ENCODE results near the gene POLD3.

DNA sequence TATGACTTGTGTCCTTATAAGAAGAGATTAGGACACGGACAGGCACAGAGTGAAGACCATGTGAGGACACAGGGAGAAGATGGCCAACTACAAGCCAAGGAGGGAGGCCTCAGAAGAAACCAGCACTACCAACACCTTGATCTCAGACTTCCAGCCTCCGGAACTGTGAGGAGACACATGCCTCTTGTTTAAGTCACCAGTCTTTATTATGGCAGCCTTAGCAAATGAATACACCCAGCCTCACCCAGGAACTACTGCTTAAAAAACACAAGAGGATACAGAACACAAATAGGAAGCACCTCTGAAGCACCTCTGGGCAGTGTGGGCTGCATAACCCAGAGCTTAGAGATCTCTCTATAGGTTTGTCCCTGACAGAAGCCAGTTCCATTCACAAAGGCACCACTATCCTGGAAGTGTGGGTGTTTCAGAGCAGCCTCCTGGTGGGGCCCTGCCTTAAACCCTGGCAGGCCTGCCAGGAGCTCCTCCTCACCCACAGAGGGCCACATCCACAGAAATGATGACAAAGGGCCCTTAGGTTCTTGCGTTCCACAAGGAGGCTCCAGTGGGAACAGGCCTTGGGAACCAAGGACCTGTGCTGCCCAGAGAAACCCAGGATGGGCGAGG, 80.1 kb downstream of the POLD3 start:
- TF ChIP-seq, protein P1, sequence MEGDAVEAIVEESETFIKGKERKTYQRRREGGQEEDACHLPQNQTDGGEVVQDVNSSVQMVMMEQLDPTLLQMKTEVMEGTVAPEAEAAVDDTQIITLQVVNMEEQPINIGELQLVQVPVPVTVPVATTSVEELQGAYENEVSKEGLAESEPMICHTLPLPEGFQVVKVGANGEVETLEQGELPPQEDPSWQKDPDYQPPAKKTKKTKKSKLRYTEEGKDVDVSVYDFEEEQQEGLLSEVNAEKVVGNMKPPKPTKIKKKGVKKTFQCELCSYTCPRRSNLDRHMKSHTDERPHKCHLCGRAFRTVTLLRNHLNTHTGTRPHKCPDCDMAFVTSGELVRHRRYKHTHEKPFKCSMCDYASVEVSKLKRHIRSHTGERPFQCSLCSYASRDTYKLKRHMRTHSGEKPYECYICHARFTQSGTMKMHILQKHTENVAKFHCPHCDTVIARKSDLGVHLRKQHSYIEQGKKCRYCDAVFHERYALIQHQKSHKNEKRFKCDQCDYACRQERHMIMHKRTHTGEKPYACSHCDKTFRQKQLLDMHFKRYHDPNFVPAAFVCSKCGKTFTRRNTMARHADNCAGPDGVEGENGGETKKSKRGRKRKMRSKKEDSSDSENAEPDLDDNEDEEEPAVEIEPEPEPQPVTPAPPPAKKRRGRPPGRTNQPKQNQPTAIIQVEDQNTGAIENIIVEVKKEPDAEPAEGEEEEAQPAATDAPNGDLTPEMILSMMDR (conservative IDR thresholded peaks at IDR 0.05), result no peak
- no peak for TF ChIP-seq ZFX (IDR thresholded peaks at IDR 0.05)

Measured in C4-2B (cell line).